HEK293 (cell line): ENCODE measurements around the gene CCDC127.

Source experiments
- CTCF ChIA-PET: fragments of 350-600 bp; formaldehyde crosslinking; extraction: SDS; loops from one replicate; lab custom pipeline; 2021; ENCODE audit warnings: antibody characterized with exemption; lab: Yijun Ruan, JAX
- POLR2A ChIA-PET: fragments of 300-600 bp; formaldehyde crosslinking; extraction: SDS; loops from one replicate; lab custom pipeline; 2020; ENCODE audit warnings: antibody characterized with exemption, inconsistent platforms; lab: Yijun Ruan, JAX
- H3K27ac ChIP-seq: fragments of 200-500 bp; sonication (Bioruptor generic); 2 replicates; pipeline ENCODE4 v1.5.1; 2014; ENCODE audit warnings: low read depth, low read length, control low read depth, inconsistent platforms; ENCODE audit errors: extremely low read depth
- H3K36me3 ChIP-seq, 2 experiments: fragments of 200-500 bp in 1 of 2; sonication (Bioruptor generic) in 1 of 2; 1 replicate in 1 of 2; 2 replicates in 1 of 2; pipeline ENCODE4 v1.5.1; 2014 to 2017; ENCODE audit warnings: inconsistent platforms in 2 of 2, low read length in 2 of 2; ENCODE audit not compliant: control insufficient read depth in 2 of 2, insufficient read depth in 1 of 2
- H3K4me1 ChIP-seq: fragments of 200-500 bp; sonication (Bioruptor generic); 2 replicates; pipeline ENCODE4 v1.5.1; 2014; ENCODE audit warnings: mild to moderate bottlenecking, low read length, inconsistent platforms; ENCODE audit not compliant: control insufficient read depth, insufficient read depth
- H3K4me3 ChIP-seq: 2 replicates; pipeline ENCODE4 v1.5.1; 2011; ENCODE audit warnings: low read depth, mild to moderate bottlenecking, control low read depth, low read length, moderate library complexity
- H3K9me3 ChIP-seq: fragments of 200-500 bp; sonication (Bioruptor generic); 2 replicates; pipeline ENCODE4 v1.5.1; 2014; ENCODE audit warnings: low read depth, low read length, inconsistent platforms; ENCODE audit not compliant: control insufficient read depth, insufficient read depth
- OSR2 ChIP-seq: fragments of 450-650 bp; formaldehyde crosslinking; IDR thresholded peaks from 2 replicates; pipeline ENCODE4 v1.5.1; 2016; ENCODE audit warnings: missing biosample characterization, missing genetic modification characterization
- ZFP3 ChIP-seq: fragments of 450-650 bp; formaldehyde crosslinking; IDR thresholded peaks from 2 replicates; pipeline ENCODE4 v1.5.1; 2016; ENCODE audit warnings: low read depth, missing biosample characterization, missing genetic modification characterization
- ZNF114 ChIP-seq: fragments of 450-650 bp; formaldehyde crosslinking; IDR thresholded peaks from 2 replicates; pipeline ENCODE4 v1.5.0; 2017; ENCODE audit warnings: missing biosample characterization, missing genetic modification characterization
- ZNF132 ChIP-seq: fragments of 450-650 bp; formaldehyde crosslinking; IDR thresholded peaks from 2 replicates; pipeline ENCODE4 v1.5.1; 2017; ENCODE audit warnings: missing biosample characterization, missing genetic modification characterization, borderline replicate concordance
- ZNF133 ChIP-seq: fragments of 450-650 bp; formaldehyde crosslinking; IDR thresholded peaks from 2 replicates; pipeline ENCODE4 v1.5.1; 2016; ENCODE audit warnings: missing biosample characterization, missing genetic modification characterization
- ZNF335 ChIP-seq: fragments of 450-650 bp; formaldehyde crosslinking; conservative IDR thresholded peaks from 2 replicates; pipeline ENCODE4 v1.5.1; 2016; ENCODE audit warnings: missing biosample characterization, missing genetic modification characterization
- ZNF416 ChIP-seq: fragments of 450-650 bp; formaldehyde crosslinking; IDR thresholded peaks from 2 replicates; pipeline ENCODE4 v1.5.1; 2016; ENCODE audit warnings: missing biosample characterization, missing genetic modification characterization
- ZNF514 ChIP-seq: fragments of 450-650 bp; formaldehyde crosslinking; IDR thresholded peaks from 2 replicates; pipeline ENCODE4 v1.5.1; 2016; ENCODE audit warnings: missing biosample characterization, missing genetic modification characterization
- ZNF548 ChIP-seq: fragments of 450-650 bp; formaldehyde crosslinking; IDR thresholded peaks from 2 replicates; pipeline ENCODE4 v1.5.1; 2016; ENCODE audit warnings: missing biosample characterization, missing genetic modification characterization
- ZNF785 ChIP-seq: fragments of 450-650 bp; formaldehyde crosslinking; IDR thresholded peaks from 2 replicates; pipeline ENCODE4 v1.5.1; 2016; ENCODE audit warnings: missing biosample characterization, missing genetic modification characterization
- ZSCAN16 ChIP-seq: fragments of 450-650 bp; formaldehyde crosslinking; IDR thresholded peaks from 2 replicates; pipeline ENCODE4 v1.5.1; 2016; ENCODE audit warnings: missing biosample characterization, missing genetic modification characterization
- TF ChIP-seq, protein P1 (sequence below): fragments of 450-650 bp; formaldehyde crosslinking; IDR thresholded peaks from 2 replicates; pipeline ENCODE4 v1.5.1; 2016; ENCODE audit warnings: missing biosample characterization, missing genetic modification characterization
- TF ChIP-seq, protein P2 (sequence below): fragments of 450-650 bp; formaldehyde crosslinking; IDR thresholded peaks from 2 replicates; pipeline ENCODE4 v1.5.1; 2017; ENCODE audit warnings: missing biosample characterization, mild to moderate bottlenecking, missing genetic modification characterization, moderate library complexity

CCDC127 gene

DNA sequence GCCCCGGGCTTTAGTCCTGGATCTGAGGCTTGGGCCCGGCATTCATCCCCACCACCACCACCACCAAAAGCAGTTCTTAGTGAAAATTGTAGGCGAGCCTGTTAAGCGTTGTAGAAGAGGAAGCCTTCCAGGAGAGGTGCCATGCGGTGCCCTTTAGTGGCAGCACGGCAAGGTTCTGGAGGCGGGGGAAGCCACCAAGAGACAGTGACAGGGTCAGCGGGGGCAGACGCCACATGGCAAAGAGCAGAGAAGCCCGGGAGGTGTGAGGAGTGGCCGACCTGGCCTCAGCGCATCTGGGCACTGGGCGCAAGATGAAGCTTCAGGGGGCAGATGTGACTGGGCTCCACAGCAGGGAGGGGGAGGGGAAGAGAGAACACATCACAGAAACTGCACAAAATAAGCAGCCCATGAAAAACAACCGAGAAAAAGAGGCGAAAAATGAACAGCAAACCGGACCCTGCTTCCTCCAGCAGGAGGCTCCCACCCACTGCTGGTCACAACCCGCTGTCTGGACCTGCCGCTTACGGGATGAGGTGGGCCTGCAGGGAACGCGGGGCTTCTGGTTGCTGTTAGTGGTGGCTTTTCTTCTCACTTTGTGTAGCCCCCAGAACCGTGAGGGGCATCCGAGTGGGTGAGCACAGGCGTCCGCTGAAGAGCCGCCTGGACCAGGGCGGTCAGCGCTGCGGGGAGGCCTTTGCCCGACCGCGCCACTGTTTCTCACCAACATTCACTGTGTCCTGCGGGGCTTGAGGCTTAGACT is 22.4 kb downstream of the CCDC127 start:
- CTCF ChIA-PET, result interaction anchor here (0.5 kb wide), 1 partner anchor 1332 kb away, joined by 3 read pairs; no protein-coding TSS in a partner anchor
- no peak overlapping the region for H3K27ac ChIP-seq
- POLR2A ChIA-PET, result interaction anchor here (1.4 kb wide), 1 partner anchor 23 kb away, joined by 4 read pairs; the partner anchor contains the start of genes CCDC127 and SDHA
- H3K36me3 ChIP-seq, result no peaks in the 10 kb centered on the region
- no peaks in the 10 kb centered on the region for H3K4me1 ChIP-seq
- H3K9me3 ChIP-seq, result no peaks in the 10 kb centered on the region
- H3K4me3 ChIP-seq, result no peak overlapping the region
- TF ChIP-seq, protein P1, sequence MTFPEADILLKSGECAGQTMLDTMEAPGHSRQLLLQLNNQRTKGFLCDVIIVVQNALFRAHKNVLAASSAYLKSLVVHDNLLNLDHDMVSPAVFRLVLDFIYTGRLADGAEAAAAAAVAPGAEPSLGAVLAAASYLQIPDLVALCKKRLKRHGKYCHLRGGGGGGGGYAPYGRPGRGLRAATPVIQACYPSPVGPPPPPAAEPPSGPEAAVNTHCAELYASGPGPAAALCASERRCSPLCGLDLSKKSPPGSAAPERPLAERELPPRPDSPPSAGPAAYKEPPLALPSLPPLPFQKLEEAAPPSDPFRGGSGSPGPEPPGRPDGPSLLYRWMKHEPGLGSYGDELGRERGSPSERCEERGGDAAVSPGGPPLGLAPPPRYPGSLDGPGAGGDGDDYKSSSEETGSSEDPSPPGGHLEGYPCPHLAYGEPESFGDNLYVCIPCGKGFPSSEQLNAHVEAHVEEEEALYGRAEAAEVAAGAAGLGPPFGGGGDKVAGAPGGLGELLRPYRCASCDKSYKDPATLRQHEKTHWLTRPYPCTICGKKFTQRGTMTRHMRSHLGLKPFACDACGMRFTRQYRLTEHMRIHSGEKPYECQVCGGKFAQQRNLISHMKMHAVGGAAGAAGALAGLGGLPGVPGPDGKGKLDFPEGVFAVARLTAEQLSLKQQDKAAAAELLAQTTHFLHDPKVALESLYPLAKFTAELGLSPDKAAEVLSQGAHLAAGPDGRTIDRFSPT, result peak; percentile 21; the same call in 1 of the 2 replicates
- TF ChIP-seq, protein P2, sequence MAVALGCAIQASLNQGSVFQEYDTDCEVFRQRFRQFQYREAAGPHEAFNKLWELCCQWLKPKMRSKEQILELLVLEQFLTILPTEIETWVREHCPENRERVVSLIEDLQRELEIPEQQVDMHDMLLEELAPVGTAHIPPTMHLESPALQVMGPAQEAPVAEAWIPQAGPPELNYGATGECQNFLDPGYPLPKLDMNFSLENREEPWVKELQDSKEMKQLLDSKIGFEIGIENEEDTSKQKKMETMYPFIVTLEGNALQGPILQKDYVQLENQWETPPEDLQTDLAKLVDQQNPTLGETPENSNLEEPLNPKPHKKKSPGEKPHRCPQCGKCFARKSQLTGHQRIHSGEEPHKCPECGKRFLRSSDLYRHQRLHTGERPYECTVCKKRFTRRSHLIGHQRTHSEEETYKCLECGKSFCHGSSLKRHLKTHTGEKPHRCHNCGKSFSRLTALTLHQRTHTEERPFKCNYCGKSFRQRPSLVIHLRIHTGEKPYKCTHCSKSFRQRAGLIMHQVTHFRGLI, result peak; percentile 37; the same call in 1 of the 2 replicates
- TF ChIP-seq ZNF335 (tag by site-specific recombination), result no peak
- TF ChIP-seq ZNF133 (tag by site-specific recombination), result no peak
- no peak for TF ChIP-seq OSR2
- no peak for TF ChIP-seq ZNF548 (tag by site-specific recombination)
- TF ChIP-seq ZSCAN16 (tag by site-specific recombination), result no peak
- TF ChIP-seq ZNF416, result no peak
- TF ChIP-seq ZNF132 (tag by site-specific recombination), result no peak
- no peak for TF ChIP-seq ZNF114 (tag by site-specific recombination)
- no peak for TF ChIP-seq ZFP3
- no peak for TF ChIP-seq ZNF785 (tag by site-specific recombination)

DNA sequence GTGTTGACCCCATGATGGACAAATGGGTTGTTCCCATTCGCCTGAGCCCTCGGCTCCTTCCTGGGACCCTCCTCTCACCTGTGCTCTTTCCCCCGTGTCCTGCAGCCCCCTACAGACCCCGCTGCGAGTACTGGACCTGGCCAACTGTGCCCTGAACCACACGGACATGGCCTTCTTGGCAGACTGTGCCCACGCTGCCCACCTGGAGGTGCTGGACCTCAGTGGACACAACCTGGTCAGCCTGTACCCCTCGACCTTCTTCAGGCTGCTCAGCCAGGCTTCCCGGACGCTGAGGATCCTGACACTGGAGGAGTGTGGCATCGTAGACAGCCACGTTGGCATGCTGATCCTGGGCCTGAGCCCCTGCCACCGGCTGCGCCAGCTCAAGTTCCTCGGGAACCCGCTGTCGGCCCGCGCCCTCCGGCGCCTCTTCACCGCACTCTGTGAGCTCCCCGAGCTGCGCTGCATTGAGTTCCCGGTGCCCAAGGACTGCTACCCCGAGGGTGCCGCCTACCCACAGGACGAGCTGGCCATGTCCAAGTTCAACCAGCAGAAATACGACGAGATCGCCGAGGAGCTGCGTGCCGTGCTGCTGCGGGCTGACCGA is 23.2 kb downstream of the CCDC127 start:
- CTCF ChIA-PET, result interaction anchor here (0.5 to 0.7 kb wide), 2 partner anchors 54 to 147 kb away, joined by 3 read pairs; no protein-coding TSS in a partner anchor

More for the DNA sequence above, 23.2 kb downstream of the CCDC127 start:
- no peak overlapping the region for H3K4me3 ChIP-seq
- H3K36me3 ChIP-seq, result no peaks in the 10 kb centered on the region
- H3K27ac ChIP-seq, result no peak overlapping the region
- H3K9me3 ChIP-seq, result no peaks in the 10 kb centered on the region
- POLR2A ChIA-PET, result interaction anchor here (1.4 kb wide), 1 partner anchor 23 kb away, joined by 4 read pairs; the partner anchor contains the start of genes CCDC127 and SDHA
- TF ChIP-seq ZNF514, result no peak
- TF ChIP-seq, protein P1, result 0 out of 2 replicates have a peak, but pooled peaks have one; percentile 42
- no peaks in the 10 kb centered on the region for H3K4me1 ChIP-seq
